Urinary bladder (tissue), 4 donors: ENCODE results near the gene PUS7L. TPM values are rescaled to one million over a fixed set of nuclear protein-coding genes. Genes with fewer than 3 reads are reported as not detected.
A peak's percentile ranks its signal among the peaks of the same experiment; 100 is the strongest.
"Not testable (repeated sequence)": the region's sequence is repeated elsewhere in the genome, so short reads cannot be mapped to it uniquely, and the experiment has no call there.

ENCODE experiments used
- DNase-seq: peaks from one replicate; pipeline ENCODE4 v3.0.0-alpha.2; 2015; ENCODE audit errors: extremely low spot score
- H3K27ac ChIP-seq: one replicate; pipeline ENCODE4 v1.5.1; 2013; ENCODE audit warnings: low read depth, mild to moderate bottlenecking, moderate library complexity
- H3K36me3 ChIP-seq: one replicate; pipeline ENCODE4 v1.6.1; 2013; ENCODE audit warnings: mild to moderate bottlenecking, moderate library complexity; ENCODE audit not compliant: insufficient read depth
- H3K4me1 ChIP-seq: one replicate; pipeline ENCODE4 v1.6.1; 2013; ENCODE audit warnings: mild to moderate bottlenecking, moderate library complexity; ENCODE audit not compliant: insufficient read depth
- H3K4me3 ChIP-seq: one replicate; pipeline ENCODE4 v1.5.1; 2013; ENCODE audit warnings: low read depth, low read length
- WGBS: extraction: QIAGEN DNeasy Blood & Tissue Kit; methylation state at CpG from one replicate; pipeline ENCODE4 v1.1.7; 2013; 5-methylcytosine and 5-hydroxymethylcytosine counted together
- polyA plus RNA-seq: library from polyadenylated mRNA; stranded (reverse); fragments of 200-250 nt; gene quantifications from one replicate; pipeline ENCODE4 v1.2.3, GENCODE V29; 2013
- total RNA-seq: library from RNA; depleted of rRNA; stranded (reverse); fragments of >200 nt; gene quantifications from one replicate; pipeline ENCODE4 v1.2.3, GENCODE V29; 2014
- donor health status: healthy with polysubstance abuse.
- donor health status: healthy.

The PUS7L gene
- total and polyA plus RNA-seq, 2 donors: 2.6 to 41.2 TPM

DNA sequence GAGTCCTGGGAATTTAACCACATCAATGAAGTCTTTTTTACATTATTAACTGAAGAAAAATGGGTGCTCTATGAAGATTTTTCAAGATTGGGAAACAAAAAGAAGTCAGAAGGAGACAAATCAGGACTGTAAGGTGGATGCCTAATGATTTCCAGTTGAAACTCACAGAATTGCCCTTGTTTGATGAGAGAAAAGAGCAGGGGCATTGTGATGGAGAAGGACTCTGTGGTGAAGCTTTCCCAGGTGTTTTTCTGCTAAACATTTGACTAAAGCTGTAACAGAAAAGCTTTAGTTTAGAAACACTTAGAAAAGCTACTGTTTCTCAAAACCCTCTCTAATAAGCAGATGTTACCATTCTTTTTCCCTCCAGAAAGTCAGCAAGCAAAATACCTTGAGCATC, 5.9 kb upstream of the PUS7L start:
- H3K36me3 ChIP-seq: no peaks in the 10 kb centered on the region
- H3K27ac ChIP-seq: no peak overlapping the region
- H3K4me3 ChIP-seq: no peak overlapping the region
- no peak for DNase-seq
- no peaks in the 10 kb centered on the region for H3K4me1 ChIP-seq

DNA sequence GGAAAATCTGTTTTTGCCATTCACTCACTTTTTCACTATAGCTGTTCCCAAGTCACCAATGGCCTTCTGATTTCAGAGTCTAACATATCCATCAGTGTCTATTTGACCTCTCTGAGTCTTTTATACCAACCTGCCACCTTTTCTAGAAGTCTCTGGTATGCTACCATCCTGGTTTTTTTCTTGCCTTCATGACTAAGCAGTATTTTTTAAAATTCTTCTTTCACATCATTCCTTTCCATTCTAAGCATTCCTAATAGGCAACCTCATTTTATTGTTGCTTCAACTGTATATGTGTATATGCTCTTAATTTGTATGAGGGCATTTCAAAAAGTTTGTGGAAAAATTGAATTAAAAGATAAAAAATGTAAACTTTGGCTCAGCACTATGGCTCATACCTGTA, 5.2 kb upstream of the PUS7L start:
- H3K4me1 ChIP-seq: no peaks in the 10 kb centered on the region
- no peak overlapping the region for H3K4me3 ChIP-seq
- no peak overlapping the region for H3K27ac ChIP-seq
- H3K36me3 ChIP-seq: no peaks in the 10 kb centered on the region
- no peak for DNase-seq

DNA sequence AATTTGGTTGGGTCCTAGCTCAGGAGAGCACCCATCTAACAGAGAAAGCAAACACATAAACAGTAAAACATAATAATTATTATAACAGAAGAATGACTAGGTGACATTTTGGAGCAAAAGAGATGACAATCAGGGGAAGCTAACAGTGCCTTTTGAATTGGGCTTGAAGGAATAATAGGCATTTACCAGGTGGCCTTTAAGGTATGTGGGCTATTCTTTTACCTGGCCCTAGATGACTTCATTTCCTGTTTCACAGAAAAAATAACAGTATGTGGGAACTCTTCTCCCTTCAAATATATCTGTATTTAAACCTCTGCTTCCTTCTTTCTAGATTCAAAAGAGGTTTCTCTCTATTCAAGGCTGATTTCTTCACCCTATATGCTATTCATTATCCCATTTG, 4.0 kb upstream of the PUS7L start:
- no peak for DNase-seq
- no peak overlapping the region for H3K27ac ChIP-seq

GRCh38 chr12:43761500-43761899, 2.9 kb upstream of the PUS7L start:
- H3K4me3 ChIP-seq: no peak overlapping the region
- H3K27ac ChIP-seq: no peak overlapping the region
- DNase-seq: no peak
- H3K4me1 ChIP-seq: no peaks in the 10 kb centered on the region
- H3K36me3 ChIP-seq: no peaks in the 10 kb centered on the region

More for the DNA sequence above, 4.0 kb upstream of the PUS7L start:
- Histone ChIP-seq H3K36me3 (no peaks in the 10 kb centered on the region), H3K4me1 (no peaks in the 10 kb centered on the region), H3K4me3 (no peak overlapping the region)

- H3K4me3 ChIP-seq: peak overlapping the region; percentile 10
- H3K4me1 ChIP-seq: no peaks in the 10 kb centered on the region
- WGBS: 75% methylated on average over 2 of the region's 2 CpGs
- no peaks in the 10 kb centered on the region for H3K36me3 ChIP-seq
- H3K27ac ChIP-seq: no peak overlapping the region
- no peak for DNase-seq
Observed at GRCh38 chr12:43760396-43760795, 1.8 kb upstream of the PUS7L start.

GRCh38 chr12:43758247-43758727, 303 bp downstream of the PUS7L start:
- Histone ChIP-seq H3K27ac (peak overlapping the region; percentile 72), H3K4me3 (peak overlapping the region; percentile 63), H3K4me1 (no peaks in the 10 kb centered on the region), H3K36me3 (no peaks in the 10 kb centered on the region)
- peak; percentile 11 for DNase-seq
- WGBS: 2% methylated on average over 18 of the region's 18 CpGs

- H3K36me3 ChIP-seq: no peaks in the 10 kb centered on the region
- WGBS: 94% methylated on average over 3 of the region's 3 CpGs
Observed at GRCh38 chr12:43754015-43754414, 4.6 kb downstream of the PUS7L start.

GRCh38 chr12:43751360-43751759, 7.2 kb downstream of the PUS7L start:
- WGBS: 97% methylated on average over 5 of the region's 6 CpGs
- DNase-seq: not testable (repeated sequence)

More at GRCh38 chr12:43754015-43754414, 4.6 kb downstream of the PUS7L start:
- Histone ChIP-seq H3K27ac (no peak overlapping the region), H3K4me3 (no peak overlapping the region), H3K4me1 (no peaks in the 10 kb centered on the region)
- DNase-seq: no peak

GRCh38 chr12:43750814-43751213, 7.8 kb downstream of the PUS7L start:
- Histone ChIP-seq H3K27ac (no peak overlapping the region), H3K36me3 (no peaks in the 10 kb centered on the region), H3K4me1 (no peaks in the 10 kb centered on the region), H3K4me3 (no peak overlapping the region)
- DNase-seq: no peak
- WGBS: 94% methylated on average over 3 of the region's 3 CpGs

More at GRCh38 chr12:43751360-43751759, 7.2 kb downstream of the PUS7L start:
- H3K4me1 ChIP-seq, H3K27ac ChIP-seq, H3K4me3 ChIP-seq, H3K36me3 ChIP-seq: not testable (repeated sequence)

GRCh38 chr12:43749016-43749415, 9.6 kb downstream of the PUS7L start:
- H3K36me3 ChIP-seq: no peaks in the 10 kb centered on the region
- H3K27ac ChIP-seq: no peak overlapping the region
- no peak for DNase-seq
- H3K4me1 ChIP-seq: no peaks in the 10 kb centered on the region
- WGBS: 84% methylated on average over 5 of the region's 5 CpGs
- H3K4me3 ChIP-seq: no peak overlapping the region

- Histone ChIP-seq H3K4me3 (no peak overlapping the region), H3K4me1 (no peaks in the 10 kb centered on the region), H3K36me3 (no peaks in the 10 kb centered on the region), H3K27ac (no peak overlapping the region)
- no peak for DNase-seq
Observed at GRCh38 chr12:43744826-43745225, 13.8 kb downstream of the PUS7L start.

DNA sequence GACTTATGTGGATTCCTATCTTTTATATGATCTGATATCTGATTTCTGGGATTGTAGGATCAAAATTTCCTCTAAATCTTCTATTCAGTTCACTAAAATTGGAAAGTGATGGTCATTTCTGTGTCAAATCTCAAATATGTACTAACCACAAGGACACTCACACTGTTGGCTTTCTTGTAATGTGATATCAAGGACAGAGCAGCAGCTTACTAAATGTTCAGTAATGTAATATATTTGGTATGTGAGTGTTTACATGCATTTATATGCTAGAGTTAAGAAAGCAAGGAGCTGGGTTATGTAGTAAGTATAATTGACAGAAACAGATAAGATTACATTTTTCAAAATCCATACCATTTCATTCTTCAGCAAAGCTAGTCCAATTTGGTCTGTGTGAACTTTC, 16.5 kb downstream of the PUS7L start:
- no peak overlapping the region for H3K4me3 ChIP-seq
- no peak overlapping the region for H3K27ac ChIP-seq
- no peaks in the 10 kb centered on the region for H3K4me1 ChIP-seq
- no peak for DNase-seq
- no peaks in the 10 kb centered on the region for H3K36me3 ChIP-seq

DNA sequence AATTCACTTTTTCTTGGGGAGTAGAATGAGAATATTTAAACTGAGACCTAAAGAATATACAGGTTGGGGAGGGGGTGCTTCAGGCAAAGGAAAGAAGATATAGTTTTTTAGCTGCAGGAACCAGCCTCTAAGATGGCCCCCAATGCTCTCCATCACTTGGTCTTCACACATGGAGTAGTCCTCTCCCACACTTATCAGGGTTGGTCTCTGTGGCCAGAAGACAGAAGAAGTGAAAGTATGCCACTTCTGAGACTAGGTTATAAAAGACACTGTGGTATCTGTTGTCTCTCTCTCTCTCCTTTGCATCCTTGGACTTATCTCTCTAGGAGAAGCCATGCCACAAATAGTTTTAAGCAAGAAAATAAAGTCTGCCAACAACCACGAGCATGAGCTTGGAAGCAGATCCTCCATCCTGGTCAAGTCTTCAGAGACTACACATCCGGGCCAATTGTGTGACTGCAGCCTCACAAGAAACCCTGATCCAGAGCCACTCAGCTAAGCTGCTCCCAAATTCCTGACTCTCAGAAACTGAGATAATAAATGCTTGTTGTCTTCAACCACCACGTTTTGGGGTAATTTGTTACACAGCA, 18.0 kb downstream of the PUS7L start:
- H3K36me3 ChIP-seq: peaks cover under 1% of the 10 kb centered on the region
- no peak overlapping the region for H3K27ac ChIP-seq
- 69% methylated on average over 3 of the region's 3 CpGs for WGBS
- no peaks in the 10 kb centered on the region for H3K4me1 ChIP-seq
- no peak for DNase-seq
- H3K4me3 ChIP-seq: no peak overlapping the region

DNA sequence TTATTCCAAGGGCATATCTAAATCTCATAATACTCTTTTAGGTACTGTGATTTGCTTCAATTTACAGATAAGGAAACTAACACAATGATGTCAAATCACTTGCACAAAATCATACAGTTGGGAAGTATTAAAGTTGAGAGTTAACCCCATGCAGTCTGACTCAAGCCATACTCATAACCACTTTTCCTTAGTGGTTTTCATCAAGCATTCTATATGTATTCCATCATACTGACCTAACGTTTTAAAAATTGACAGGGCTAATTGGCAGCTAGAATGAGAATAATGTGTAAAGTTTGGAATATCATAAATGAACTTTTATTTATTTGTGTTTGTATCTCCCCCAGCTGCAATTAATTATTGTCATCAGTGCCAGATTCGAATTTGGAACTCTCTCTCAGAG, 20.9 kb downstream of the PUS7L start:
- Histone ChIP-seq H3K27ac (no peak overlapping the region), H3K4me1 (no peaks in the 10 kb centered on the region), H3K36me3 (peaks cover 2% of the 10 kb centered on the region), H3K4me3 (no peak overlapping the region)
- DNase-seq: no peak
- WGBS: 52% methylated on average over 2 of the region's 2 CpGs

GRCh38 chr12:43736927-43737440, 21.6 kb downstream of the PUS7L start:
- H3K27ac ChIP-seq: no peak overlapping the region
- H3K4me1 ChIP-seq: no peaks in the 10 kb centered on the region
- H3K36me3 ChIP-seq: peaks cover 2% of the 10 kb centered on the region
- WGBS: 66% methylated on average over 3 of the region's 3 CpGs
- DNase-seq: no peak
- H3K4me3 ChIP-seq: no peak overlapping the region
